WI38 (cell line): ENCODE data around the gene NF1.

Source experiments
- H3K4me3 ChIP-seq: 2 replicates; pipeline ENCODE4 v1.5.1; 2011; ENCODE audit warnings: low read depth, mild to moderate bottlenecking, control low read depth, low read length
- TF ChIP-seq, protein P1 (sequence below): IDR thresholded peaks from 2 replicates; pipeline ENCODE4 v1.5.1; 2012; ENCODE audit warnings: low read depth, mild to moderate bottlenecking, control low read depth, low read length

The NF1 gene

DNA sequence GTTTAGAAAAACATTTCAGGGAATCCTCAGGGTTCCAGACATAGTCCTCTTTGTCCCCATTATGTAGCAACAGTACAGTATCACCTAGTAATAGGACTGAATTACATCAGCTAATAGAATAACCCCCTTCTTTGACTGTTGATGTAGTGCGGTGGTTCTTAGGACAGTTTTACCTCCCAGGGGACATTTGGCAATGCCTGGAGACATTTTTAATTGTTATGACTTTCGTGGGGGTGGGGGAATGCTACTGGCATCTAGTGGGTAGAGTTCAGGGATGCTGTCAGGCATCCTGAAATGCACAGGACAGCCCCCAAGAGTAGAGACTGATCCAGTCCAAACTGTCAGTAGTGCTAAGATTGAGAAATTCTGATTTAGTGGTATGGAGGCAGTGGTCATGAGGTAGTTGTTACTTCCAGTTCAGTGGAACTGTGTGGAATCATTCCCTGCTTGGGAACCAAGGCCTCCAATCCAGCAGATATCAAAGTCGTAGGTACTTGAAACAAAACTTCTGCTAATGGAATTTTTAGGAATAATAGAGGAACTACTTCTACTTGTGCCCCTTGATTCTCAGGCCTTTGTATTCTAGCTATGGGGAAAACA is 20.3 kb downstream of the NF1 start:
- TF ChIP-seq, protein P1, sequence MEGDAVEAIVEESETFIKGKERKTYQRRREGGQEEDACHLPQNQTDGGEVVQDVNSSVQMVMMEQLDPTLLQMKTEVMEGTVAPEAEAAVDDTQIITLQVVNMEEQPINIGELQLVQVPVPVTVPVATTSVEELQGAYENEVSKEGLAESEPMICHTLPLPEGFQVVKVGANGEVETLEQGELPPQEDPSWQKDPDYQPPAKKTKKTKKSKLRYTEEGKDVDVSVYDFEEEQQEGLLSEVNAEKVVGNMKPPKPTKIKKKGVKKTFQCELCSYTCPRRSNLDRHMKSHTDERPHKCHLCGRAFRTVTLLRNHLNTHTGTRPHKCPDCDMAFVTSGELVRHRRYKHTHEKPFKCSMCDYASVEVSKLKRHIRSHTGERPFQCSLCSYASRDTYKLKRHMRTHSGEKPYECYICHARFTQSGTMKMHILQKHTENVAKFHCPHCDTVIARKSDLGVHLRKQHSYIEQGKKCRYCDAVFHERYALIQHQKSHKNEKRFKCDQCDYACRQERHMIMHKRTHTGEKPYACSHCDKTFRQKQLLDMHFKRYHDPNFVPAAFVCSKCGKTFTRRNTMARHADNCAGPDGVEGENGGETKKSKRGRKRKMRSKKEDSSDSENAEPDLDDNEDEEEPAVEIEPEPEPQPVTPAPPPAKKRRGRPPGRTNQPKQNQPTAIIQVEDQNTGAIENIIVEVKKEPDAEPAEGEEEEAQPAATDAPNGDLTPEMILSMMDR: no peak
- H3K4me3 ChIP-seq: no peak overlapping the region

DNA sequence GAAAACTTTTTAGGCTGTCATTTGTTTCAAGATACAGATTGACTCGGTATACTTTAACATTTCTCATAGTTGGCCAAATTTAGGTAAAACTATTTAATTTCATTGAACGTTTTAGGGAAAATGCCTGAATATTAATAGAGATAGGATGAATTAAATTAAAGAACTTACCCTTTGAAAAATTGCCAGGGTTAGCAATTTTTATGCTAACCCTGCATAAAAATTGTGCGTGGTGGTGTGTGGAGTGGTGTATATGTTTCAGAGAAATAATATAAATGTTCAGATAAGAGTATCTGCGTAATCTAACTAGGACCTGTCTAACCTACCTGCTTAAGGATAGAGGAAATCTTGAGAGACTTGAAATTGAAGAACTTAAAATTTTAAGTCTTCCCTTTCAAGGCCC is 21.4 kb downstream of the NF1 start:
- TF ChIP-seq, protein P1: no peak
- H3K4me3 ChIP-seq: no peak overlapping the region

DNA sequence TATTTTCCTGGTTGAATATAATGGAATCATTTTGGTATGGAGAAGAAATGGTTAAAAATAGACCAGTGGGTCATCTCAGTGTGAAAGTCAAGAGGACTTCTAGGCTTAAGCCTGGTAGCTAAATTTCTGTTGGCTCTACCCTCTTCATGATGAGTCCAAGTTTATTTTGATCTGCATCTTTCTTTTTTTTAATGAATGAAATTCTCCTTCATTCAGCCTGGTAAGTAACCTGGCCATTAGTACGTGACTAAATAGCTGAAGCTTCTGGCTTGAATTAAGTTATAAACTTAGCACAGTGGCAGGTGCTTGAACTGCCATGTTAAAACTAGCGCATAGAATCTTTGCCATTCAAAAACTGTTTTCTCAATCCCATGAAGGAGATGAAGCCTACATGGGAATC is 28.0 kb downstream of the NF1 start:
- no peak overlapping the region for H3K4me3 ChIP-seq
- TF ChIP-seq, protein P1: no peak

DNA sequence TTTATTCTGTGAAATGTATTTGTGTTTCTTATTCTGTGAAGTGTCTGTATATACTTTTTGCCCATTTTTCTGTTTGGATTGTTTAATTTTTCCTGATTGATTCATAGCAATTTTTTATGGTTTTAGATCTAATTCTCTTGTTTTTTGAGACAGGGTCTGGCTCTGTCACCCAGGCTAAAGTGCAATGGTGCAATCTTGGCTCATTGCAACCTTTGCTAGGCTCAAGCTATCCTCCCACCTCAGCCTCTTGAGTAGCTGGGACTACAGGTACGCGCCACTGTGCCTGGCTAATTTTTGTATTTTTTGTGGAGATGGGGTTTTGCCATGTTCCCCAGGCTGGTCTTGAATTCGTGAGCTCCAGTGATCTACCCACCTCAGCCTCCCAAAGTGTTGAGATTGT is 31.5 kb downstream of the NF1 start:
- no peak overlapping the region for H3K4me3 ChIP-seq
- TF ChIP-seq, protein P1: no peak

DNA sequence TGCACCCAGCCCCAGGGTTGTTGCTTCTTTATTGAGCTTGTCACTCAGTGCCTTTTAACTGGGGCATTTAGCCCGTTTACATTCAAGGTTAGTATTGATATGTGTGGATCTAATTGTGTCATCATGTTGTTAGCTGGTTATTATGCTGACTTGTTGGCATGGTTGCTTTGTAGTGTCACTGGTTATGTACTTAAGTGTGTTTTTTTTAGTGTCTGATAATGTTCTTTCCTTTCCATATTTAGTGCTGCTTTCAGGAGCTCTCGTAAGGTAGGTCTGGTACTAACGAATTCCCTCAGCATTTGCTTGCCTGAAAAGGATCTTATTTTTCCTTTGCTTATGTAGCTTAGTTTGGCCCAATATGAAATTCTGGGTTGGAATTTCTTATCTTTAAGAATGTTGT is 33.5 kb downstream of the NF1 start:
- TF ChIP-seq, protein P1: no peak
- no peak overlapping the region for H3K4me3 ChIP-seq

DNA sequence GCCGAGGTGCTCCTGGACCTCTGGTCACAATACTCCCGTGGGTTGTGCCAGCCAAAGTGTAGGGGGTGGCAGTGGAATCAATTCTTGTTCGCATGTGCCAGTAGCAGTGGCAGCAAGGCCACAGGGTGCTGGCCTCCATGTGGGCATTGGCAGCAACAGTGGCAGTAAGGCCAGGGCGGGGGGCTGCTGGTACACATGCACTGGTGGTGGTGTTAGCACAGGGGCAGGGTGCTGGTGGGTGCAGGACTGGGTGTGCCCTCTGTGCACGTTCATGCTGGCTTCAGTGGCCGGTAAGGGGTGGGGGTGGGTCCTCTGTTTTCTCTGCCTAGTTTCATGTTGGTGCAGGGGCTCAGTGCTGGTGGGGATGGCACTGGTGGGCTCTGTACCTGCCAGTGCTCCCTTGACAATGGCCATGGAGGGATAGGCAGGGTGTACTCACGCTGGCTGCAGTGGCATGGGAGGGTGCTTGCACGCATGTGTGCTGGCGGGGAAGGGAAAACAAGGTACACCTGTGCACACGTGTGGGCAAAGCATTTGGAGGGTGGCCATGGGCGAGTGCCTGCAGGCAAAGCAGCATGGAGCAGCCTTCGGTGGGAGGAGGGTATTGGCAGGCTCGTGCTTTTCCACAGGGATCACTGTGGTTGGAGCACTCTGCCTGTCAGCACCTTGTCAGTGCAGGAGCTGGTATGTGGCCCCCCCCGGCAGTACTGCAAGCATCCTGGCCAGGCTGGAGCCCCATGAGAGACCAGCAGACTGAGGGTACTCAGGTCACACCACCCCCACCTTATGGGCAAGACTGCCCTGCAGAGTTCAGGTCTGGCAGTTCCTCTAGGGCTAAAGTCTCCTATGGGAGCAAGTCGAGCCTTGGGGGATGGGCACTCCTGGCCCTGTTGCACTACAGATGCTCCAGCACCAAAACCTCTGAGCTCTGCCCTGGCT is 35.8 kb downstream of the NF1 start:
- TF ChIP-seq, protein P1: no peak
- no peak overlapping the region for H3K4me3 ChIP-seq

DNA sequence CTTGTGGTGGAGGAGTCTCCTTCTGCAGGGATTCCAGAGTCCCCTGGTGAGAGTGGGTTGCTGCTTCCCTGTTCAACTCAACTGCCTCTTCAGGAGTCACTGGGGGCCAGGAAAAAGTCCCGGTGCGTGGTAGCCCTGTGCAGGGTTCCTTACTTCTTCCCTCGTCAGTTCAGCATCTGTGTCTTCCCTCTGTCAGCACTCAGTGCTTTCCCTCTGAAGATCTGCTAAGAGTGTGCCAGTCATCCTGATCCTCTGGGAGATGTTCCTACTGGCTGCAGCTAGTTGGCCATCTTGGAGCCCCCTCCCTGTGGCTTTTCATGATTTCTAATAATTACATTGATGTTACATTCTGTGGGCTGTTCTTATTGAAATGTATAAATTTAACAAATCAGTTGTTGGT is 36.5 kb downstream of the NF1 start:
- H3K4me3 ChIP-seq: no peak overlapping the region
- TF ChIP-seq, protein P1: no peak
